ENCODE results near the gene ADGRL1. TPM values are rescaled to one million over a fixed set of nuclear protein-coding genes. Genes with fewer than 3 reads are reported as not detected.

Gene ADGRL1
- total RNA-seq, 1 experiment from 2014 or later, result 117 TPM

- no peak overlapping the region for H3K4me3 Mint-ChIP-seq
- Histone ChIP-seq H2BK12ac (ENCODE audit: insufficient read length, low read depth, low read length) (no peak overlapping the region), H4K20me1 (ENCODE audit: control insufficient read depth, insufficient read depth, insufficient read length) (no peaks in the 10 kb centered on the region), H3T11ph (ENCODE audit: low read length) (no peak overlapping the region), H2BK15ac (ENCODE audit: low read depth, low read length) (no peak overlapping the region), H3K18ac (ENCODE audit: insufficient read length, low read depth, low read length) (no peak overlapping the region), H3K4ac (ENCODE audit: low read depth, low read length) (no peak overlapping the region), H3K79me2 (ENCODE audit: insufficient read depth, low read length) (no peaks in the 10 kb centered on the region), H3K4me2 (ENCODE audit: insufficient read depth, insufficient read length, low read length) (no peak overlapping the region), H2AK5ac (ENCODE audit: insufficient read length, low read length) (no peak overlapping the region), H4K5ac (ENCODE audit: insufficient read length, low read depth, low read length) (no peak overlapping the region), H3K9ac (ENCODE audit: extremely low read depth, insufficient read length, low read length) (no peak overlapping the region), H2BK5ac (ENCODE audit: insufficient read length, low read length) (no peak overlapping the region), H3K23me2 (ENCODE audit: insufficient read length, low read depth, low read length, poor library complexity, severe bottlenecking) (no peaks in the 10 kb centered on the region), H3K79me1 (ENCODE audit: insufficient read depth, low read depth, low read length, poor library complexity, severe bottlenecking) (no peaks in the 10 kb centered on the region), H3K27me3 (ENCODE audit: insufficient read depth, low read length) (no peaks in the 10 kb centered on the region), H4K91ac (ENCODE audit: insufficient read length, low read depth, low read length) (no peak overlapping the region), H2BK120ac (ENCODE audit: low read depth, low read length, poor library complexity, severe bottlenecking) (no peak overlapping the region), H3K4me1 (ENCODE audit: insufficient read depth, low read length) (no peaks in the 10 kb centered on the region), H3K23ac (ENCODE audit: insufficient read length, low read depth, low read length) (no peak overlapping the region), H3K56ac (ENCODE audit: insufficient read length, low read depth, low read length) (no peak overlapping the region), H3K14ac (ENCODE audit: insufficient read depth, low read length) (no peak overlapping the region), H3K9me3 (ENCODE audit: control insufficient read depth, low read depth, low read length) (no peaks in the 10 kb centered on the region), H3K27ac (ENCODE audit: insufficient read length, low read depth, low read length) (no peak overlapping the region), H4K8ac (replicated peaks; ENCODE audit: insufficient read length, low read depth, low read length) (no peak overlapping the region), H2AFZ (ENCODE audit: low read length) (no peak overlapping the region), H2BK20ac (ENCODE audit: low read depth, low read length, poor library complexity, severe bottlenecking) (no peak overlapping the region)
- no peak overlapping the region for H3K27ac Mint-ChIP-seq
- WGBS (ENCODE audit: extremely low coverage, insufficient read length, low lambda C conversion rate), result no CpG with 5 or more reads among the region's 38 CpGs
- DNase-seq, result no peak
- H3K4me1 Mint-ChIP-seq, result peaks cover 0 to 26% of the 10 kb centered on the region in 2 experiments; a peak in 3 of 4 replicates
- no peak for TF ChIP-seq CTCF (conservative IDR thresholded peaks at IDR 0.05)
- H3K27me3 Mint-ChIP-seq (ENCODE audit: low read depth), result no peaks in the 10 kb centered on the region
- H3K9me3 Mint-ChIP-seq, result no peaks in the 10 kb centered on the region
- H3K36me3 Mint-ChIP-seq (ENCODE audit: insufficient read depth in 1 of 3, low read depth in 3 of 3), result peaks cover 12 to 49% (median 46%) of the 10 kb centered on the region in 3 experiments; a peak in 6 of 7 replicates
These were observed 43.1 kb downstream of the ADGRL1 start for GRCh38 chr19:14162871-14163297.

All from H9 (cell line).